Stimulated activated CD8-positive, alpha-beta memory T cell treated with anti-CD3 and anti-CD28 coated beads, Interleukin-4, amount 100 ng/mL, for 48 hours (primary cell): ENCODE results near the gene SAMD4B.
"Not testable (repeated sequence)": the region's sequence is repeated elsewhere in the genome, so short reads cannot be mapped to it uniquely, and the experiment has no call there.

Experiments
- DNase-seq: peaks from one replicate; pipeline ENCODE4 v3.0.0-alpha.2; 2020

Gene SAMD4B

DNA sequence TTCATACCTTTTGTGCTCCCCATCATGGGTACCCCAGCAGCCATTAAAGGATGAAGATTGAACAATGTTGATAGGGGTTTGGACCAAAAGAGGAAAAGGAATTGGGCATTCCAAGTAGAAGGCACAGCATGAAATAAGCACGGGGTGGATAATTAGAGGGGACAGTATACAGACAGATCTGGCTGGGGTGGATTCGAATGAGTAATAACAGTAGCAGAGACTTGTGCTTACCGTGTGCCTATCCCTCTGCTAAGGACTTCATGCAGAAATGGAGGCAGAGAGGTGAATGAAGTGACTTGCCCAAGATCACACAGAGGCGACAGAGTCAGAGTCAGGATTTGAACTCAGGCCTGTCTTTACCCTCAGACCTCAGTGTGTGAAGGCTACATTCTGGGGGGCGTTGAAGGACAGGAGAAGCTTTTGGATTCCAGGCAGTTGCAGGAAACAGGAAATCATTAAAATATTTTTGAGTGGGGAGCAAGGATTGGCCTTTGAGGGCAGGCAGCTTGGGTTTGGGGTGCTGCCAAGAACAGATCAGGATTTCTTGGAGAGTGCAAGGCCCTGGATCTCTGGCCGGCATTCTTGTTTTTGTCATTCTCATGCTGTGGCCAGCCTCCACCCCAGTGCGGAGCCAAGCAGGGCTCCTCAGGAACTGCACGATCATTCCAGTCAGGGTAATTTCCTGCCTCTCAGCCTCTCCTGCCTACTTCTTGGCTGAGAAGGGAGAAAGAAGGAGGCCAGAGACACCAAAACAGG is 30.0 kb downstream of the SAMD4B start:
- no peak for DNase-seq

DNA sequence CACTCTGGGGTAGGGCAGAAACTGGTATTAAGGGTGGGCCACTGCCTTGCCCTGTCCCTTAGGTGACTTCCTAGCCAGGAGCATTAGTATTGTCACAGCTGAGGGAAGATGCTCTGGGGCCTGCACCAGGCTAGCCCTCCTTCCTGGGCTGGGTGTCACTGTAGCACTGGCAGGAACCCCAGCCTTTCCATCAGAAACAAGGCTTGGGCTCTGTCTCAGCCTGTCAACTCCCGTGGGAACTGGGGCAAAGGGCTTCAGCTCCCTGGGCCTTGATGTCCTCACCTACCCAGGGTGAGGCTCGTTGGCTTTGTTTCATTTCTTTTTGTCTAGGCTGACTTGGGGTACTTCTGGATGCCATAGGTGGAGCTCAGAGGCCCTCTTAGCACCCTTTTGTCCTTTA is 30.7 kb downstream of the SAMD4B start:
- no peak for DNase-seq

DNA sequence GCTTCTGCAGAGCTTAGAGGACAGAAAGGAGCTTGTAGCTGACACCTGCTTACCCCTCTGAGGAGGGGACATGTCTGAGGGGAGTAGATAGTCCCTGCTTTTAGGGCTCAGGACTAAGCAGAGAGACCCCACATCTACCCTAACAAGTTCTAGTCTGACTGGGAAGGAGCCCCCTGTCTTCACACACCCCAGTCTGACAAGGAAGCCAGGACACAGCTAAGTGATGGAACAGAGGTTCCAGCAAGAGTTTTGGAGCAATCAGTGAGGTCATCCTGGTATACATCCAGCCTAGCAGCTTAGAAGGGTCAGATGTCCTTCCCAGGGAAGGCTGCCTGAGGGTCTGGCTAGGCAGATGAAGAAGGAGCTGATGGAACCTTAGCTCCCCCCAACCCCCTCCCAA is 33.7 kb downstream of the SAMD4B start:
- DNase-seq, result no peak

DNA sequence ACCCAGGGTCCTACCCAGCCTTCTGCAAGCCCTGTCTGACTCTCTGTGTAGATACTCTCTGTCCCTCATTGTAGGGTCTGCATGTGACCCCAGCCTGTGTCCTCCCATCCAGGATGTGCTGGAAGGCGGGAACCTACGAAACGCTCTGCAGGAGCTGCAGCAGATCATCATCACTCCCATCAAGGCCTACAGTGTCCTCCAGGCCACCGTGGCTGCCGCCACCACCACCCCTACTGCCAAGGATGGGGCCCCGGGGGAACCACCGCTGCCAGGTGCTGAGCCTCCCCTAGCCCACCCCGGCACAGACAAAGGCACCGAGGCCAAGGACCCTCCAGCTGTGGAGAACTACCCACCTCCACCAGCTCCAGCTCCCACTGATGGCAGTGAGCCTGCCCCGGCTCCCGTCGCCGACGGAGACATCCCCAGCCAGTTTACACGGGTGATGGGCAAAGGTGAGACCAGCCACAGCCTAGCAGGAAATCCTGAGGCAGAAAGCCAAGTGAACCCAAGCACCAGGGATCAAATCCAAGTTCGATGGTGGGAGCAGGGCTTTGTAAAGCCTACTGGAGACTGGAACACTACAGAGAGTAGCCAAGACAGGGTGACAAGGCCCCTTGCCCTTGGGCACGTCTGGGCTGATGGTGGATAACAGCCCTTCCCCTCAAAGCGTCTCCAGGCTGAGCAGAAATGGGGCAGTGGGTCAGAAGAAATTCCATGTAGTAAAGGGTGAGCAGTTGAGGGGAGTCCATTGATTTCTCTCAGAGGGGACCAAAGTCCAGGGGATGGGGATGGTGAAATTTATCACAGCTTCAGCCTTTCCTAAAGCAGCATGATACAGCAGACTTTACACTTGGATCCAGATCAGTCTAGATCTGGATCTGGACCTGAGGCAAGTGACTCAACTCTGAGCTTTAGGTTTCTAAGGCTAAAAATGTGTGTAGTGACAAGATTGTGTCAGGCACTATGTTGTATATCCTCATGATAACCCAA is 35.4 kb downstream of the SAMD4B start:
- DNase-seq, result no peak

DNA sequence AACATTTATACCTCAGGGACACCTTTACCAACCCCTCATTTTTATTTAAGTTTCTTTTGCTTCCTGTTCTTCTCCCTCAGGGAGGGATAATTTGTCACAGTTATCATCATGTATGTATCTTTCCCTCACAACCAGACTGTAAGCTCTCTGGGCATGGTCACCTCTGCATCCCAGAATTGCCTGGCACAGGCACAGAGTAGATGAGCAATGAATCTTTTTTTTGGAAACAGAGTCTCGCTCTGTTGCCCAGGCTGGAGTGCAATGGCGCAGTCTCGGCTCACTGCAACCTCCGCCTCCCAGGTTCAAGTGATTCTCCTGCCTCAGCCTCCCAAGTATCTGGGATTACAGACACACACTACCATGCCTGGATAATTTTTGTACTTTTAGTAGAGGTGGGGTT is 37.1 kb downstream of the SAMD4B start:
- DNase-seq, result not testable (repeated sequence)

DNA sequence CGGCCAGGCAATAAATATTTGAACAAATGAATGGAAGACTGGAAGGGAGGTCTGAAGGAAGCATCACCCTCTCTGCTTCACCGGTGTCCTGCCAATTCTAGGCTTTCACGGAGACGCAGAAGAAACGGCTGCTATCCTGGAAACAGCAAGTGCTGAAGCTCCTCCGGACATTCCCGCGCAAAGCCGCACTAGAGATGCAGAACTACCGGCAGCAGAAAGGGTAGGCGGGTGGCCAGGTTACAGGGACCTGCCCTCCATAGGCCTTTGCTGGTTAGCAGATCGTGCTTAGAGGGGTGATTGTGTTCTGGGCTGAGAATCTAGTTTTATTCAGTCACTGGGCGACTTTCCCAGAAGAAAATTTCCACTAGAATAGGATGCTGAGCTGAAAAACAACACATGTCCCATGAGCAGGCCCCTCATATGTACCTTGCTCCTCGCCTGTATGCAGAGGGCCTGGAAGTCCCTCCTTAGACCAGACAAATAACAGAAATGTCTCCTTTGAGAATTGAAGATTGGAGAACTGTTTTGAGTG is 37.7 kb downstream of the SAMD4B start:
- no peak for DNase-seq

DNA sequence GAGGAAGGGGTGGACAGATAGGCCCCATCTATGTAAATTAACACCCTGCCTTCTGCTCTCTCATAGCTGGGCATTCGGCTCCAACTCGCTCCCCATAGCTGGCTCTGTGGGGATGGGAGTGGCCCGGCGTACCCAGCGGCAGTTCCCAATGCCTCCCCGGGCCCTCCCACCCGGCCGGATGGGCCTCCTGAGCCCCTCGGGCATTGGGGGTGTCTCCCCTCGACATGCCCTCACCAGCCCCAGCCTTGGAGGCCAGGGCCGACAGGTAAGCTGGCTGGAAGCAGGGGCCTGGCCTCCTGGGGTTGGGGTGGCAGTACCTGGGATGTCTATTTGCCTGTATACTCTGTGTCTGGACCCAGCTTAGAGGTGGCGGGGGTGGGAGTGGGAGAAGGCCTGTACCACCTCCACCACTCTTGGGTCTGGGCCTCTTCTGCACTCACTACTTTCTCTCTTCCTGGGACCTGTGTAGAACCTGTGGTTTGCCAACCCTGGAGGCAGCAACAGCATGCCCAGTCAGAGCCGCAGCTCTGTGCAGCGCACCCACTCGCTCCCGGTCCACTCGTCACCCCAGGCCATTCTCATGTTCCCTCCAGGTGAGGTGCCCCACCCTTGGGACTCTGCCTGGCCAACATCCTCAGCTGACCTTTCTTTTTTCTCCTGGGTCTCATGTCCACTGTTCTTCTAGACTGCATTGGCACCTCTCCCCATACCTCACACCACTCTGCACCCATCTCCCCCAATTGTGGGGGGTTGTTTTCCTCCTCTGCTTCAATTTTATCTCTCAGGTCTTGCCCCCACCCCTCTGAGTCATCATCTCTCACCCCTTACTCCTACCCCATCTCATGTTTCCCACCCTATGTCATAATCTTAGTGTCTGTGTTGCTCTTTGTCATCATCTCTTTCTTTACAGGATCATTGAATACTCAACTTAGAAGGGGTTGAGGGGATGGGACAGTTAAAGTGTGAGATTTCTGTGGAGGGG is 38.6 kb downstream of the SAMD4B start:
- no peak for DNase-seq

DNA sequence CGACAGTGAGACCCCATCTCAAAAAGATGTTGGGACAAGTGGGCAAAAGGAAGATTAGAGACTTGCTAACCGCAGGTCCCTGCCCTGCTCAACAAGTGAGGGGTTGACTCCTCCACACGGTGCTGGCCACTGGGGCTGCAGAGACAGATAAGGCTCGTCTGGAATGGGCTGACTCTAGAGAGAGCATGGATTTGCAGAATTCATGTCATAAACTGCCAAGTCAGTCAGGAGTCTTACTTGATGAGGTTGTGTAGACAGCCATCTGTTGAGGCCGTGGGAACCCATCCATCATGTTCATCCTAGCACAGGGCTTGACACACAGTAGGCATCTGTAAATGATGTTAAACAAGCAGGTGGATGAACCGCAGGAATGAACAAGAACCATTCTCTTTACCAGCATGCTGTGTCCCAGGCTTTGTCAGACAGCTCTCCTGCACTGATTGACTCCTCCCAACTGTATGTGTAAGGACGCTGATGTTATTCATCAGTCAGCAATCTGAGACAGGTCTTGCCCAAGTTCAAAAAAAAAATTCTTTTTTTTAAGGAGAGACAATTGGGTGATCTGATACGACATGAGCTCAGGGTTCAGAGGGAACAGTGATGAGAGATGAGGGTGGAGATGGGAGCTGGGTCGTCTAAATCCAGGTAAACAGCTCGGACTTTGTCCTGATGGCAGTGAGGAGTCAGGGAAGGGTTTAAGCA is 39.8 kb downstream of the SAMD4B start:
- DNase-seq, result no peak

DNA sequence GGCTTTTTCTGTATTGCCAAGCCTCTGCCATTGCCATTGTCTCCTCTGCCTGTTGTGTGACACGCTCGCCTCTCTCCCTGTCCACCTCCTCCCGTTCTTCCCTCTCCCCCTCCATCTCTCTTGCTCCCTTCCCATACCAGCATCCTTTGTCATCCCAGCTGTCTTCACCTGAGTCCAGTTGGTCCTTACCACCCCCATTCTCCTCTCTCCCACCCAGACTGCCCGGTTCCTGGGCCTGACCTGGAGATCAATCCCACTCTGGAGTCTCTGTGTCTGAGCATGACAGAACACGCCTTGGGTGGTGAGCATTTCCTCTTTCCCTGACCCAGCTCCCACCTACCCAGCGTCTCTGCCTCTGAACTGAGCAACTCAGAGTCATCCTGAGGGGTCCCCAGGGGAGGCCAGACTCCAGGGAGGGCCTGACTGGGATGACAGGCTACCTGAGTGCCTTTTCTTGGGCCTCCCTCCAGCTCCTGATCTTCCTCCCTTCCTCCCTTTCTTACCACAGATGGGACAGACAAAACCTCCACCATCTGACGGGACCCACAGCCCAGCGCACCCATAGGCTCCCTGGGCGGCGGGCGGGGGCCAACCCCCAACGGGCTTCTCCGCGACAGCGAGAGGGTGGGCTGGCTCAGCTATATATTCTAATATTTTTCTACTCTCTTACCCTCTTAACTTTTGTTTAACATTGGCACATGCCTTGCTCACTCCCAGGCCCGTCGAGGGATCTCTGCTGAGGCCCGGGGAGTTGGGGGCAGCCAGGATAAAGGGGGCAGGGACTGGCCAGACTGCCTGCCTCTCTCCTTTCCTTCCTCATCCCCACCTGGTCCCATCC is 41.0 kb downstream of the SAMD4B start:
- DNase-seq, result no peak

DNA sequence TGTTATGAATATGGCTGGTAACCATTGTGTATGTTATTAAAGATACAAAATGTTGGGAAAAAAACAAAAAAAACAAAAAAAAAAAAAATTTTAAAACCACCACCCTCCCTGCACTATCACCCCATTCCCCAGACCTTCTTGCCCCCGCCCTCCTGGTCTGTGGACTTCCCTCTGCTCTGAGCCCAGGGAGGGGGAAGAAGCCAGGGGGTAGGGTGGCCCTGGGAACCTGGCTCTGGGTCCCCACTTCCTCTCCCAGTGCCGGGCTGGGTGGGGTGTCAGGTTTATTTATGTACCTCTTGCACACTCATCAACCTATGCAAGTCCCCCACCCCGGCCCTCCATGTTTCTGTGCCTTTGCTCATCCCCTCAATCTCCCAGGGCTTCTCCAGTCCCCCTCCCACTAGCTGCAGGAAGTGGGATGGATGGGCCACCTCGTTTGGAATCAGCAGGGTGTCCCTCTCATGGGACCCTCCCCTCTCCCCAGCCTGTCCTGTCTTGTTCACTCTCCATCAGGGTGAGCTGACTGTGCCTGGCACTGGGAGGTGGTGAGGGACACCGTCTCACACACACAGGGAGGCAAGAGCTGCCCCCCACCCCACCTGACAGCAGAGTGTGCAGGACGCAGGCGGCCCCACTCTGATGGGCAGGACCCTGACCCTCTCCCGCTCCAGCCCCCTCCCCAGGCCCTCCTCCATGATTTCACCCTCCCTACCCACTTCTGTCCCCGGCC is 42.8 kb downstream of the SAMD4B start:
- no peak for DNase-seq

DNA sequence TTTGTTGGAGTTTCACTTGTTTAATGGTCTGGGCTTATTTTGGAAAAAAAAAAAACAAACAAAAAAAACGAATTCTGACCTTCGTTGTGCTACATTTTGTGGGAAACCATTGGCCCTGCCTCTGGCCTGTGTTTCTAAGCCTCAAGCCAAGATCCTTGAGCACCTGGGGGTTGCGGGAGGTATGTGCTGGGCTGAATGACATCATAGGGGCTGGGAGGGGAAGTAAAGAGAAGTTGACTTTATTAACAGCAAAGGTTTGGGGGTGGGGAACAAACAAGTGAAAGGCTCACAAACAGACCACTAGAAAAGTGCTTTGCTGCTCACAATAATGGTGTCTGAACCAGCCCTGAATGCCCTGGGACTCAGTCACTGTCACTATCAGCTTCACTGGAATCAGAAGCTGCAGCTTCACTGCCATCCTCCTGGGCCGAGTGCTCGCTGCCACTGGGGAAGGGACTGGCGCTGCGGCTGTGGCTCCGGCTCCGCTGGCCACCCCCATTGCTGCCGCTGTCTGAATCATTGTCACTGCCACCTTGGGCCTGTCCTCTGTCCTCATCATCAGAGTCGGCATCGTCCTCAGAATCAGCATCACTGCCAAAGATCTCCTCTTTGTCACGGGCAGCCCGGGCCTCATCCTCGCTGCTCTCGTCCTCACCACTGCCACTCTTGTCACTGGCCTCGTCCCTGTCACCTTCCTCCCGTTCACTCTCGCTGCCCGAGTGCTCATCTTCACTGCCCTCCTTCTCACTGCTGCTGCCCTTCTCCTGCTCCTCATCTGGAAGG is 43.6 kb downstream of the SAMD4B start:
- DNase-seq, result no peak

DNA sequence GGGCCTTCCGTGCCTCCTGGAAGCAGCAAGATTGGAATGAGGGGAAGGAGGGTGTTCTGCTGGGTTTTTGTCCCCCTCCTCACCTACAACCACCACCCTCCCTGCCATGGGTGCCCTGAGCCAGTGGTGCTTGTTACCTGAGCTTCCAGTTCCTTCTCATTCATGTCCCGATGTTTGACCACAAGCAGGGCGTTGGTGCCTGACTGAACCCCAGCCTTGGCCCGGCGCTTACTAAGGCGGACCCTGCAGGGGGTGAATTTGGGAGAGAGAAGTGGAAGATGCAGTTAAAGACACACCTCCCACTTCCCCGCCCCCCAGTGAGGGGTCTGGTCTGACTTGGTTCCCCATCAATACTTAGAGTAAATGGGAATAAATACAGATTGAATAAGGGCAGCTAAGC is 44.3 kb downstream of the SAMD4B start:
- DNase-seq, result no peak

DNA sequence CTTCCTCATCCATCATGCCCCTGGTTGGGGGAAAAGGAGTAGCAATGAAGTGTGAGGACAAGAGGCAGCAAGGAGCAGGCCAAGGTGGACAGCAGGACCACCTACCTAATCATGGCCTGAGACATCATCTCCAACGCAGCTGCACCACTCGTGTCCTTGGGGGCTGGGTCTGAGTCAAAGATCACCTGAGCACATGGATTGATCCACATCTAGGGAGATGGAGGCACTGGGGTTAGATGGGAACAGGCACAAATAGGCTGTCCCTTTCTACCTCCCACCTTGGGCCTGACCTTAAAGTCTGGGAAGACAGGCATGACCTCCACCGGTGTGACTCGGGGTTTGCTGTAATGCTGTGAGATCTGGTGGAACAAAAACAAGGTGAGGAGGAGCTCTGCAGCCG is 46.4 kb downstream of the SAMD4B start:
- DNase-seq, result no peak

DNA sequence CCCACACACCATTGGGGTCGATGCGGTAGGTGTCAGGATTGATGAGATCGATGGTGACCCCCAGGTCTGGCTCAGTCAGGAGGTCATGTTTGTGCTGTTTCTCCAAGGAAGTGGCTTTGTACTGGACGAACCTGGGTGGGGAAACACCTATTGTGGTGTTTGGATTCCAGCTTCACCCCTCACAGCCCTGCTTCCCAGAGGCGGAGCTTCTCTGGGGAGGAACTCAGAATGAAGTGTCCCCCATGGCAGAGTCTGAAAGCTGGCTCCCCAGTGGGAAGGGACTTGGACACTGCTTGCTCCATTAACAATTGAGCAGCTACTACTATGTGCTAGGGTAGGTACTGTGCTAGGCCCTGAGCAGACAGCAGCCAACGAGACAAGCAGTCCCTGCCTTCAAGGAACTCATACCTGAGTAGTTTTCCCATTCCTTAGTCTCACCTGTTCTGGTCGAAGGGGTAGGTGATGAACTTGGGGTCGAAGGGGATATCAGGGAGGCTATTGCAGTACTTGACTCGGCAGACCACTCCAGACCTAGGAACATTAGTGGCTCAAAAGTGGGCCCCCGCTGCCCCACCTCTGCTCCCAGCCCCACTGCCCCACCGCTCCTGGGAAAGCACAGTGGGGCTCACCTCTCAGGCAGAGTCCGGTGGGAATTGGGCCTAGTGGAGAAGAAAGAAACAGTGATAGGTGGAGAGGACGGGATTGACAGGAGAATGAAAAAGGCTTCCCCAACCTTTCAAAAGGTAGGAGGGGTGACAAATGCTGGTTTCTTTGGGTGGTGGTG is 47.6 kb downstream of the SAMD4B start:
- DNase-seq, result no peak

DNA sequence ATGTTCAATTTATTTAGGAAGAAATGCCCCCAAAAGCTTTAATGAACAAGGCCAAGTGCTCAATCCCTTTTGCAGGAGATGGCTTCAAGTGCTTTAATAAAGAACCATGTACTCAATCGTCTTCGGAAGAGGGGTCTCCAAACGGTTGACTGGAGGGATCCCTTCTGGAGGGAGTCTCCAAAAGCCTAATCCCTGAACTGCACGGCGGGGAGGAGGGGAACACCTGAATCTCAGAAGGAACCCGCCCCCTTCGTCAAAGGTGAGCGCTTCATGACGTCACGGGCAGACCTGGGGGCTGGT is 48.2 kb downstream of the SAMD4B start:
- DNase-seq, result no peak

DNA sequence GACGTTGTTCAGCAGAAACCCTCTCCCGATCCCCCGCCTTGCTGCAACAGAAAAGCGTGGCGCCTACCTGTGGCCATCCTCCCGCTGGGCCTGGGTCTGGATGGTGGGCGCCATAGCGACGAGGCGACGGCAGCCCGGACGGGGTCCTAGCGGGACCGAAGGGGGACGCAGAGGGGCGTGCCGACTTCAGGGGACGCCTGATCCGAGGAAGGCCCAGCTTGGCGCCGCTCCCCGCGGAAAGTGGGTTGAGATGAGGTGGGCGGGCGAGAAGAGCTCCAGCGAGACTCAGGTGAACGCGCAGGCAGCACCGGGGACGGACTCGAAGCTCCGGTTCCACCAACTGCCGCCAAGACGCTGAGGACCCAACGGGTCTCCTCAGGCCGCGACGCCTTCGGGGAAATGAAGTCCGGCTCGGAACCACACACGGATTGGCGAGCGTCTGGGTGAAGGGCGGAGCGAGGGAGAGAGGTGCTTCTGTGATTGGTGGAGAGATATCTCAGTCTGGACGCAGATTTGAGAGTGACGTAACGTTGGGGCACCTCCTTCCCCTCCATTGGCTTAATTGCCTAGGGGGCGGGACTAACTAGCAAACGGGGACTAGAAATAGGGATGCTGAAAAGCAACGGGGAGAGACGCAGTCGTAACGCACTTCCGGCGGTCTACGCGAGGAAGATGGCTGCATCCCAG is 48.7 kb downstream of the SAMD4B start, which contains the start of the genes MED29 and PAF1:
TSS of gene MED29 (plus strand) at position 628 of the 687 bp plus-strand sequence. CDS start at position 673, 45 bp downstream.
TSS of gene PAF1 (minus strand) at position 356 of the 687 bp plus-strand sequence. CDS start at position 114, 242 bp downstream.
- peak; percentile 94 for DNase-seq

DNA sequence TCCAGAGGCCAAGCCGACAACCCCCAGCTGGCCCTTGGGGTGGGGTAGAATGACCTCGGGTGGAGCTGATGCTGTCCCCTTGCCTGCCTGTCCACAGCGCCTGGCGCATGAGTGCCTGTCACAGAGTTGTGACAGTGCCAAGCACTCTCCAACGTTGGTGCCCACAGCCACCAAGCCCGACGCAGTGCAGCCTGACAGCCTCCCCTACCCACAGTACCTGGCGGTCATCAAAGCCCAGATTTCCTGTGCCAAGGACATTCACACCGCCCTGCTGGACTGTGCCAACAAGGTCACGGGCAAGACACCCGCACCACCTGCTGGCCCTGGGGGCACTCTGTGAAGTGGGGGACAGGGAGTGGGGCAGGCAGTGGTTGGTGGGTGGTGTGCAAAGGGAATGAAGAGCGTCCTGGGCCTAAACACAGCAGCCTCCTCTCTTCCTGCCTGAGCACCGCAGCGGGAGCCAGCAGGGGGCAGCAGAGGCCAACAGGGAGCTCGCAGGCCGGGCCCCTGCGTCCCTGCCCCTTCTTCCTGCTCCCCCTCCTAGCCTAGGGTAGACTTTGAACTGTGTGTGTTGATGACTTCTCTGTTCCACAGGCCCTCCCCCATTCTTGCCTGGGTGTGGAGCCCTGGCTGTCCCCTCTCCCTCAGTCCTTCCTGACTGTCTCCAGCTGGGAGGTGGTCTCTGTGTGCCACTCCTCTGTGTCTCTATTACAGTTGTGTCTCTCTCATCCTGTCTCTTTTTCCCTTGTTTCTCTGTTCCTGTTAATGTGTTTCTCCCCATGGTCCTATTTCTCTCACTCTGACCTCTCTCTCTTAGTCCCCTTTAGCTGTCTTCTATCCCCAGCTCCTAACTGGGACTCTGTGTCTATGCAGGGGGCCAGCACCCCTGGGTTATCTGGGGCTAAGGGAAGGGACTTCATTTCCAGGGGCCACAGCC is 55.4 kb downstream of the SAMD4B start:
- DNase-seq, result peak; percentile 98
